HG03575 (cell line): ENCODE measurements around the gene MKNK1.

ENCODE experiments used
- ATAC-seq: cut with Tn5 transposase; IDR thresholded peaks from one replicate; pipeline ENCODE4 v1.9.1; 2021; ENCODE audit not compliant: unreplicated experiment, insufficient number of reproducible peaks, low FRiP score; ENCODE audit errors: extremely low read depth

Gene MKNK1

GRCh38 chr1:46516200-46516950, 87.7 kb downstream of the MKNK1 start:
- ATAC-seq, result no peak

- ATAC-seq, result no peak
Measured at GRCh38 chr1:46515576-46515975, 88.5 kb downstream of the MKNK1 start.

GRCh38 chr1:46513536-46513935, 90.5 kb downstream of the MKNK1 start:
- ATAC-seq, result no peak

GRCh38 chr1:46512792-46513190, 91.3 kb downstream of the MKNK1 start:
- no peak for ATAC-seq

- no peak for ATAC-seq
Measured at GRCh38 chr1:46512135-46512791, 91.8 kb downstream of the MKNK1 start.

GRCh38 chr1:46510998-46511365, 93.1 kb downstream of the MKNK1 start:
- ATAC-seq, result no peak

- ATAC-seq, result no peak
Measured at GRCh38 chr1:46510341-46510997, 93.6 kb downstream of the MKNK1 start.

- ATAC-seq, result no peak
Measured at GRCh38 chr1:46508757-46509156, 95.3 kb downstream of the MKNK1 start.
